Activated CD4-positive, alpha-beta T cell treated with anti-CD3 and anti-CD28 coated beads, Interleukin-2, amount 50 U/mL, for 4 hours (primary cell): Measurements from ENCODE around the gene DST.
"Not testable (repeated sequence)": the region's sequence is repeated elsewhere in the genome, so short reads cannot be mapped to it uniquely, and the experiment has no call there.

Source experiments
- DNase-seq, 2 experiments: peaks; one replicate each; pipeline ENCODE4 v3.0.0-alpha.2; 2020

DST gene

DNA sequence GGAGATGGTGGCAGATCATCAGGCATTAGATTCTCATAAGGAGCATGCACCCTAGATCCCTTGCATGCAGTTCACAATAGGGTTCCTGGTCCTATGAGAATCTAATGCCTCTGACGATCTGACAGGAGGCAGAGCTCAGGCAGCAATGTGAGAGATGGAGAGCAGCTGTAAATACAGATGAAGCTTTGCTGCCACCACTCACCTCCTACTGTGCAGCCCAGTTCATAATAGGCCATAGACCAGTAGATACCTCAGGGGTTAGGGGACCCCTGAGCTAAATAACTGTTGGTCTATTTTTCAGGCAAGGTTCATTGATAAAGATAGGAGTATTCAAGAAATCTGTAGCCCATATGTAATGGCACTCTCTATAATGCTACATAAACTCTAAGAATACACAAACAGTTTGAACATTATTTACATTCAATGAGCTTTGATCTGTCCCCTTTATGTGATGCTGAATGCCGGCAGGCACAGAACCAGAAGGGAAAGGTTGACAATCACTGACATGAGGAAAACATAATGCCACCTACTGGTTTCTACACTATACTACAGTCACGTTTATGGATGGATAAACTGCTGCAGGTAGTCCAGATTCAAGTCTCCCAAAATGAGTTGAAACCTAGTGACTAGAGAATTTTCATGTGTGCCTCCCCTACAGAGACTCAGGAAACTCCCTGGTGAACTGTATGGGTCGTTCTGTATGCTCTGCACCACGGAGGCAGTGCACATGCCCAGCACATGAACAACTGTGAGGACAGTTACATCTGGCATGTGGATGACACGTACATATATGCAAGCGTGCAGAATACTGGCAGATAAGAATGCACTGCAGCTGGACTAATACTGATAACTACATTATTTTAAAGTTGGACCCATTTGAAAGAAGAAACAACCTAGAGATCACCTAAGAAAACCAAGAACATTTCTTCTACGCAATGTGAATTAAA is 72.0 kb downstream of the DST start:
- no peak for DNase-seq

DNA sequence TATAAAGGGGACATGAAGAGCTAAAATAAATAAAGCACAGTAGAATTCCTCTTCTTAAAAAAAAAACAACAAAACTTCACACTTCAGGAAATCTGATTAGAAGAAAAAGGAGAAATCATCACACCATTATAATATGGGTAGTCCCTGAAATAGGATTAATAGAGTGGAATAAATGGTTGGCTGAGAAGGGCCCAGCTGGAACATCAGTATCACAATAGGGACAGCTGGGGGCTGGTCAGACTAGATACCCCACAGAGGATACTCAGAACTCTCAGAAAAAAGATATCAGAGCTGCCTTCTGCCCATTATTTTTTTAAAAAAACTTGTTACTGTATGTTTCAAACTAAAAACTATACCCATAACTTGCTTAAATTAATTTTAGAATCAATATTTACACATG is 75.2 kb downstream of the DST start:
- DNase-seq = no peak

DNA sequence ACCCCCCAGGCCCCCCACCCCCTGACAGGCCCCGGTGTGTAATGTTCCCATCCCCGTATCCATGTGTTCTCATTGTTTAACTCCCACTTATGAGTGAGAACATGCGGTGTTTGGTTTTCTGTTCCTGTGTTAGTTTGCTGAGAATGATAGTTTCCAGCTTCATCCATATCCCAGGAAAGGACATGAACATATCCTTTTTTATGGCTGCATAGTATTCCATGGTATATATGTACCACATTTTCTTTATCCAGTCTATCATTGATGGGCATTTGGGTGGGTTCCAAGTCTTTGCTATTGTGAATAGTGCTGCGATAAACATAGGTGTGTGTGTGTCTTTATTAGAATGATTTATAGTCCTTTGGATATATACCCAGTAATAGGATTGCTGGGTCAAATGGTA is 80.0 kb downstream of the DST start:
- DNase-seq = not testable (repeated sequence)

DNA sequence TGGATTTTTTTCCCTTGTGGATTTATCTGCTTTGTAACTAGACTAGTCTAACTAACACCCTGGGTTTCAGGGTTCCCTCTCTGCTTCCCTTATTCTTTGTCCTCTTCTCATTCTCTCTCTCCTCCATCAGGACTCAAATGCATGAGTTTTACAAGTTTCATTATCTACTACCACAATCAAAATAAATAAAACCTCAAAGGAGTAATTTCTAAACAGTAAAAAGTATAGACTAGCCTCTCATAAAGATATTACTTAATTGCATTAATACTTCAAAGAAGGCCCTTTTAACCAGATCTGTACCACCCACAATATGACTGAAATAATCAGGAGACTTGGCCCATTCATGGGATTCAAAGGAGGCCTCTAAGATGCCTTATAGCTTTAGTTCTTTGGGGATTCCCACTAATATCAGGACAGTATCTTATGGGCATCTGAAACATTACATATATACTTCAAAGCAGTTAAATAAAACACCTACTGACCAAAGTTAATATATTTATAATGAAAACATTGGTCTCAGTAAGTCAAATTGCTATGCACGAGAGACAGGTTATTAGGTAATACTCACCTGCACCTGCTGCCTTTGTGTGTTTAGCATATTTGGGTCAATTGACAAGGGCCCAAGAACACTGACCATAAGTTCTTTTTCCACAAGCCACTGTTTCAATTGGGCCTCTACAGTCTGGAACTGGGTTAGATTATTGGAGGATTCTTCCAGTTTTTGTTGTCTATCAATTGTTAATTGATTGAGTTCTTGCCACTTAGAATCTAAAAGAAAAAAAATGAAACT is 85.7 kb downstream of the DST start:
- no peak for DNase-seq

DNA sequence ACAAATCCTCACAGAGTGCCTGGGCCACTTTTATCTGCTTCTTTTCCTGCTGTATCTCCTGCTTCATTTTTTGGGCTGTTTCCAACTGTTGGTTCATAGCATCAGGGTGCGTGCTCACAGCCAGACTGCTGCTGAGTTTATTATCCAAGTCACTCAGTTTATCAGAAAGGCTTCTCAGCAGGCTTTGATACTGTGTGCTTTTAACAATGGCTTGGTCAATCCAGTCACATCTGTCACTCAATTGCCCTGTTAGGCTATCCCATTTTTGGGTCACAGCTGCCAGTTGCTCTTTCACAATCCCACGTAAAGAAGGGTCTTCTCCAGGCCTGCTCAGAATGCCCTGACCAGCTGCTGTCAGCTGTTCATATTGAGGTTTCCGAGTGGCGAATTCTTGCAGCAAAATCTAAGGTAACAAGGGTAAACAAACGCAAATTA is 87.2 kb downstream of the DST start:
- no peak for DNase-seq

DNA sequence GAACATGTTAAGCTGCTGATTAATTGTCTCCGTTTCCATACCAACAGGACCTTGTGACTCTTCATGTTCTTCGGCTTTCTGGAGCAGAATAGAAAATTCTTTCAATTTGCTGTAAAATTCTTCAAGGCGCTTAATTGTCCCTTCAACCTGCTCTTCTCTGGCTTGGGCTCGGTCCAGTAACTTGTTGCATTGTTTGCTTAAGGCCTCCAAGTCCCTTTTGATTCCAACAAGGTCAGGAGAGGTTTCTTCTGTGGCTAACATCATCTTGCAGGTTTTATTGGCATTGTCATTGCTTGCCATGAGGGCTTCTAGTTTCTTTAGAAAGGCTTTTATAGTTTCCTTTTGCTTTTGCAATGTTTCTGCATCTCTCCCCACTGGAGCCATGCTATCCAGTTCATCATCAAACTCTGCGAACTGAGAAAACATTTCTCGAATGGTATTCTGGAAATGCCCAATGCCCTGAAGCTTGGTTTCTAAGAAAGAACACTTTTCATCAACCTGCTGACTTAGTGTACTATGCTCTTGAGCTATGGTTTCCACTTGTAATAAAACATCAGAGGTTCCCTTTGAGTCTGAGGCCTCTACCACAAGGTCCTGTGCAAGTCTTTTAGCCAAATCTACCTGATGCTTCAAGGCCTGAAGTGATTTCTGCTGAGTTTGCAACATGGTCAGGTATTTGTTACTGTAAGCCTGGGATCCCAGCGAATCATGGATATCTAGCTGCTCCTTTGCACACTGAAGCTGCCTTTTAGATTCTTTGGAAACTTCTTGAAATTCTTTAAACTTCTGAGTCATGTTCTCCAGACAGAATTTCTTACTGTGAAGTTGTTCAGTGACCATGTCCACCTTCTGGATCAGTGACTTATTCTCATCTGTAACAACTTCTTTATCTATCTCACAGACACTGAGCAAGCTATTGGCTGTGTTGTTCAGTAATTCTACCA is 90.2 kb downstream of the DST start:
- DNase-seq = no peak

DNA sequence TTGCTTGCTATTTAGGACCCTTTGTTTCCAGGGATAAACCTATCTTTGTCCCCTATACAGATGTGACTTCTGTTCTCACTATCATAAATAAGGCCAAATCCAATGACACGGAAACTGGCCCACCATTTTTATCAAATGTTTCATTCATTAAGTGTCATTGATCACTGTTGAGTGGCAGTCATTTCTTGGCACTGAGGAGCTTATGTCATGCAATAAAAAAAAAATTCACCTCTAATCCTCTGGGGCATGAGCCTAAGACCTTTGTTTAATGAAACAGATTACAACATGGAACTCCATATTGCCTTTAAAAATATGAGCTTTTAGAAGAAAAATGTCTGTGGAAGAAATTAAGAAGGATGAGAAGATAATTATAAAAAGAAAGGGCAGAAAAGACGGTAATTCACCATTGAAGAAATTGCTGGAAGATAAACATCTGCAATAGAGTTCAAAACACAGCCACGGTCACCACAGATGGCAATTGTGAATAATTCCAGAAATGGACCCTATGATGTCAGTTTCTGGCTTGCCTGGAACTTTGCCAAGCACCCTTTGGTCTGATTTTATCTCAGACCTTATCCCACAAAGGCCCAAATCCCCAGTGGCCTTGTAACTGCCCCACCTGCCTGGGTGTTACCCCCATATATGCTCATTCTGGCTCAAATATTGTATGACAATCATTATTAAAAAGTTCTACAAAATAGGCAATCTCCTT is 91.1 kb downstream of the DST start:
- DNase-seq = no peak

DNA sequence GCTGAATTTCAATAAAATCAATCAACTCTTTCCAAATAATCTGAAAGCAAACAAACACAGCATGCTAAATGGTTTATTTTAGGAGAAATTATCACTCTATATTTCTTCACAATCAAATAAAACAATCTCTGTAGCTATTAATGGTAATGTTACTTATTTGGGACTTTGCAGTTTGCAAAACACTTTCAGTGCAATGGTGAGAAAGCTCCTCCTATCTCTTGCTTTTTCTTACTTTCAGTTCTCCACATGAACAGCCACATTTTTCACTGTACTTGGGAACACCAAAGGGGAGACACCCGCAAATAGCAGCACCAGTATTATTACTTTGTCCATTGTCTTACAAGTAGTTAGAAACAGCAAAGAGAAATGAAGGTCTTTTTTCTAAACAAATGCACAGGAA is 92.4 kb downstream of the DST start:
- no peak for DNase-seq

DNA sequence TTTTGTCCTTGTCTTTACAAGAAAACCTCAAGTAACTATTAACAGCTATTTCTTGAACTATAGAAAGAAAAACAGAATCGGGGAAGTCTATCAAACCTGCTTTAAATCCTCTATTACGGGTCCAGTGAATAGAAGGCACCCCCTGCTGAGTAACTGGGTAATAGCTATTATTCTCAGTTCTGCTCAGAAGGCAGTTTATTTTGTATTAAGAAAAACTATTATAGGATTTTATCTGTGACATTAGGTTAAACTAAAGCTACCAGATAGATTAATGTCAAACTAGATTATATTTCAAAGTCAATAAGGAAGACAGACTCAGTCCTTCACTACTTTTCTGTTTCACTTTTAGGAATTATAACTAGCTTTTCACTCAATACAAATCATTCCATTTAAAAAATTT is 93.7 kb downstream of the DST start:
- no peak for DNase-seq

DNA sequence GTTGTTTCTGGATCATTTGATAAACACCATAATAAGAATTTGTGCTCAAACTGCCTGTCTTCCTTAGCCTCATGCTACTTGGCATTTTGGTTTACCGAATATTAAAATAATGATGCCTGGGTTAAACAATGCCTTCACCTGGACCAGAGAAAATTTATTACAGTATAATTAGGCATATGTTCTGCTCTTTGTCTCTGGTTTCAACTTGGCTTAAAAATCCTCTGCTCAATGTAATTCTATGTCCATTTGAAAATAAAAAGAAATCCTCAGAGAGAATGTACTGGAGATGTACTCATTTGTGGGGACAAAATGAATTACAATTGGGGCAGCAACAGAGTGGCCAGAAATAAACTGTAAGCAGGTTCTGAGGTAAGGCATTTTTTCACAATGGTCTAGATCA is 95.0 kb downstream of the DST start:
- DNase-seq = no peak

DNA sequence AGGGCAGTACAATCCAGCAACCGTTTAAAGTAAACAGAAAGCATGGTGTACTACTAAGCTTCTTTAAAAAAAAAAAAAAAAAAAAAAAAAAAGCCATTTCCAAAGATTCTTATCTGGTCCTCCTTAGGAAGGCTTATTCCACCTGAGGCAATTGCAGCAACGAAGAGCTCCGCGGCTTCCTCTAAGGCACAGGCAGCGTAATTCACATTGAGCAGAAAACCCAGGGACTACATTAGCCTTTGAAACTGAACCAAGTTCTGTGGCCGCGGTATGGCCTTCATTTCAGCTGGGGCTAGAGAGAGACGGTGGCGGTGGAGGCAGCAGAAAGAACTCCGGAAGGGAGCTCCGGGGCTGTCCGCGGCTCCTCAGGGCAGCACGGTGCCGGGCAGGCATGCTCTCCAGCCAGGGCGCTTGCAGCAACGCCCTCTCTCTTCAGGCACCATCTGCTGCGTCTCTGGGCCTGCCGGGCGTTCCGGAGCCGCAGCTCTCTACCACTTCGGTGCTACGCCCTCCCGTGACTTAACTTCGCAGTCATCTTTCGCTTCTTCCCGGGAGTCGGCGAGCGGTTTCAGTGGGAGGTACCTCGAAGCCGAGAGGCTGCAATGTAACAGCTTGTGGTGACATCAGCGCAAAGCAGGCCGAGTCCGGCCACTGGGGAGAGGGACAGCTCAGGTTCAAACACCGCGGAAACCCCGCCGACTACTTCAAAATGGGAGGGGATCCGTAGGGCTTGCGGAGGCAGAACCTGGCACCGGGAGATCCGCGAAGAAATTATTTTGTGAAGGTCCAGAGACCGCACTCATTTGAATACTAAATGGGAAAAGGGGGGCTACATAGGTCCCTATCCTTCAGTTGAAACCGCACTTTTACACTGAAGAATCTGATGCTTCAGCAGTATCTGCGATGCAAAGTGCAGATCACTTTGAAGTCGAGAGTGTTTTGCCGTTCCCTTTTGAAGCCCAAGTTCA is 100.0 kb downstream of the DST start:
- DNase-seq = peak; percentile 41 to 49

DNA sequence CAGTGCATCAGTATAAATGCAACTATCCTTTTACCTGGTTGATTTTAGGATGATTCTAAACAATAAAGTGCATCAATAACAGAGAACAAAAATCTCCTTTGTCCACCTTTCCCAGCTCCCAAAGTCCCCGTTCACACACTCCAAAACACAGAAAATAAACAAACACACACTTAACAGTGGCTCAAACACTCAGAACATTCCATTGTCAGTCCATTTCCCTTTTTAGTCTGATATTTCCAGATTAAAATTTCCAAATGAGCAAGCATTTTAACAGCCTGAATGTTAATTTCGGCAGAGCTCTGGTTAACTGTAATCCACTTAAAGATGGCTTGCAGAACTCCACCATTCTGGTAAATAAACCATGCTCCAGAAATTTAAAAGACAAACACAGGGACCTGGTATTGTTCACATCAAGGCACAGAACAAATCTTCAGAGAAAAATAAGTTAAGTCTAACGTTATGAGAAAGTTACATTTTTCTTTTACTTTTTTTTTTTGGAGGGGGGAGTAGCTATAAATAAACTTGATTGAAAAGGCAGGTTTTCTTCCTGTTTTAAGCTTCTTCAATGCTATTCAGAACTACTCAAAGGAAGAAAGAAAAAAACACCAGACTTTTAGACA is 100.8 kb downstream of the DST start:
- no peak for DNase-seq

DNA sequence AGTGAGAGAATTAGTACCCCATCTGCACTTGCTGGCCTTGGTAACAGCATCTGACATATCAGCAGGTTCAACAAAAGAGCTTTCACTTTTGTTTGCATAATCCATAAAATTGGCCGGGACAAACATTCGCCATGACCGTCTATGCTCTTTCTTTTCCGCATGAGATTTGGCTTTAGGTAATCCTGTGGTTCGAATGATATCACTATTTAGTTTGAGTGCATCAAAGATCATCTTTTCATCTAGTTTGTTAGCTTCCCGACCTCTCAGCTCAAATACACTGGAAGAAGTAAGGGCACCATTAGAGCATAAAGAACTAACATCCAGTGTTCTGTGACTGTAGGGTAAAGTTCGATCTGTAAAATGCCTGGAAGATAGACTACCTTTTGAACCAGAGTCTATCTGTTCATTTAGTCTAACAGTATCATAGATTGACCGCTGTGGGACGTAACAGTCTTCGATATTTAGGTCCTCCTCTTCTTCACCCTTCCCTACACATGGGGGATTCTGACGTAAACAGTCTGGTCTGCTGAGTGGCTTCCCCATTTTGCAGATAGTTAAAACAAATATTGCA is 101.6 kb downstream of the DST start:
- no peak for DNase-seq

DNA sequence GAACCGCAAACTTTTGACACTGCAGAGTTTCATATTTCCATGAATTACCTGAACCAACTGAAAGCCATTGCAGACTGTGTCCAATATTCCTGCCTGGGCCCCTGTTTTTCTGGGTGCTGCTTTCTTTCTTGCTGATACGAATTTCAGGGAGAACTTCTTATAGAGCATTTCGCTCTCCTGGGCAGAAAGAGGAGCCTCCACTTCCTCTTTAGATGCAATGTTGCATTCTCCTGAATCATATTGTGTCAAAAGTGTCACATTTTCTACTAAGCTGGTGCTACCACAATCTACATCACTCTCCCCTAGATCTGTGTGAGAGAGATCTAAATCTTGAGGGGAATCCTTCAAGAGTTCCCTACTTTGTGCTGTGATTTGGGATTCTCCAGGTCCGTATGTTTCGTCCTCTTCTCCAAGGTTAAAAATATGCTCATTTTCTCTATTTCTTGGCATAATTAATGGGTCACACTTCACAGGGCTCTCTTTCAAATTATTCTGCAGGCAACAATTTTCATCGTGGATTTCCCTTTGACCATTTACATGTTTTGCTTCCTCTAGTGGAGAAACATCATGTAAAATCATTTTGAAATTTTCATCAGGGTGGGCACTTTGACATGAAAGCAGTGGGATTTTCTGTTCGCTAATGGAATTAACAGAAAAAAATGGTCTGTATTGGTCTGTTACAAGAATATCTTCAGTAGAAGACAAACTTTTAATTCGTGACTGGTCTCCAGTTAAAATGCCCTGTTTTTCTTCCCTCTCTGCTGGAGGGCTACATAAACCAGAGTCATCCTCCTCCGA is 102.3 kb downstream of the DST start:
- no peak for DNase-seq

DNA sequence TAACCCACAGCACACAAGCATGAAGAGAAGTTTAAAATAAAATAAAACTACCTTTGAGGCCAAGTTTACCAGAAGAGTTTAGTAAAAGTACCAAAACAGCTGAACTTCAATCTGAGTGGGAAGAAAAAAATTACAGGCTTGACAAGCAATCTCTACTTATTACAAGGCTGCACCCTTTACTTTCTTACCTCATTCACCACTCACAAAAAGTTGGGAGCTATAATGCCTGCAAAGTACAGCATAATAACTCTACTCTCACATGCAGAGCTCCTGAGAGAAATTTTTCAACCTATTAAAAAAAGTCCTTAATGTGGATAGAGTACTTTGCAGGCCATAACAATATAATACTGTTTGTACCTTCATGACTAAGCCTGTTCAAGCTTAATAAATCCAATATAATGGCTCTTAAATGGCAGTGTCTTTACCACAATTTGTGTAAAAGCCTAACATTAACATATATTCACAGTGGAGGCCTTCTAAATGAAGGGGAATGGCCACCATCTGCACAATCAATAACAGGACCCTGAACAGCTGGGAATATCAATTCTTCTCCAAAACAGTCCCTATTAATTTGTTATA is 103.1 kb downstream of the DST start:
- DNase-seq = no peak

DNA sequence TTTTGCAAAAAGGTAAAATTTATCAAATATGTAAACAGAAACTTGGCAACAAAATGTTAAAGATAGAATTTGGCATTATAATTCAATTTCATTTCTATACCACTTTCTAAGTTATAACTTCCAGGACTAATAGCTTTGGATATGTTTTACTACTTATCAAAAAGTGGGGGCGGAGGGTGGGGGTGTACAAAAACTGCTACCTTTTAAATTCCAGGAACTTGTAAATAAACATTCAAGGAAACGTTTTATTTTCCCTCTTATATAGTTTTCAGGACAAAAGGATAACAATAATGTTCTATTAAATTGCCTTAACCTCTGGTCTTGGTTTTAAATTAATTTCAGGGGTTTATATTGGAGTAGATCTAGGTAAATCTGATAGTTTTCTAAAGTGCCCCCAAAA is 103.8 kb downstream of the DST start:
- no peak for DNase-seq

DNA sequence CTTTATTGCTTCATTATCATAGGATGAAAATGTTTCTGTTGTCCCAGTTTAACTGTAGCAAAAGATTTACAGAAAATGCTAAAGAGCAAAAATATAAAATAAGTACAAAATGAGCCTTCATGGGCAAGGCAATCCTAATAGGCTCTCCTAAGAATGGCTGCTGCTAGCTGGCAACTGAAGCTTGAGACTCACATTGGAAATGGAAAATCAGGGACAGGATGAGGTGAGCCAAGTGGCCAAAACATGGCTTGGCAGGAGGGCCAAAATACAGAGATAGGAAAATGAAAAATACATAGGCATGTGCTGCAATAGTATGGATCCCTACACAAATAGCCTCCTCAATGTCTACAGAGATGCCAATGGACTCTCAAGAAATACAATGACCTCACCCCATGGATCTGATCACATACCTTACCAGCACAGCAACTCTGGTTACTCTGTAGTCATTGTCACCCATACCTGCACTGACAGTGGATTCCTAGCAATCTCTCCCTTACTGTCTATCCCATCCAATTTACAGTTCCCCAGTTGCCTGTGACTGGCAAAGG is 105.4 kb downstream of the DST start:
- no peak for DNase-seq

DNA sequence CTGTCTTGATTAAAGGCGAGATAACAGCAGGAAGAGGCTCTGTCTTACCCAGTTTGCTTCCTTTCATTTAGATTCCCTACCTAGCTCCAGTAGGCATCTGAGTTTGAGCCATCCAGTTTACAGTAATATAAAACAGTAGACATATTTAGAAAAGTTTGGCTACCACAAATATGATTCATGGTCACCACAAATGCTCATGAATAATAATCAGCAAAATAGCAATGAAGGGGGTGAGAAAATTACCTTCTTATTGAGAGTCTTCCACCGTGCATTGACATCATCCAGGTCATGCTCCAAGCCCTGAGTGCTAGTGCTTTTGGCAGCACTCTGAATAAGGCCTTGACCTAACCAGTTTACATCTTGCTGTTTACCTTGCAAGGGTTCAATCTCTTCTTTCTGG is 106.2 kb downstream of the DST start:
- DNase-seq = no peak

DNA sequence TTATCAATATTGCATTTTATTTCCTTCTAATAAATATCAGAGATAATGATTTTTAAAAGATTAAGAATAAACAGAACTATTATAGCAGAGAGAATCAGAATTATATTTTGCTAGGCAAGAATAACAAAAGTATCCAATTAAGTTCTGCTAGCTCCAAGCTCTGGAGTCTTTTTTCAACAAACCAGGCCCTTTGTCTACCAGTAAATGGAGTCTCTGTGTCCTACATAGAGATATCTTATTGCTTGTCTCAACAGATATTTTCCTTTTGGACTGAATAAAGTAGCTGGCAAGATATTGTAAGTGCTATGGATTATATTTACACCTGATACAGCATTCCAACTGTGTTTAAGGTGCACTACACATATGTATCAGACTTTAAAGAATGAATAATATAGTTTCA is 107.1 kb downstream of the DST start:
- no peak for DNase-seq
